A549 (cell line): ENCODE data around the gene PAPSS2. TPM values are rescaled to one million over a fixed set of nuclear protein-coding genes. Genes with fewer than 3 reads are reported as not detected.

Experiments
- ATAC-seq, 2 experiments: fragments of 200-7000 bp in 1 of 2; fragments of >200 bp in 1 of 2; cut with Nextera tagmentation in 1 of 2; cut with Tn5 transposase in 1 of 2; 3 replicates each; pipeline versions ENCODE4 v1.8.0 to v1.9.1; 2018 to 2020; ENCODE audit warnings: mild to moderate bottlenecking in 1 of 2, moderate library complexity in 1 of 2
- CTCF ChIA-PET: fragments of 300-600 bp; sonication (Branson Sonifier 250); formaldehyde crosslinking; extraction: SDS; loops from one replicate; lab custom pipeline; 2021; ENCODE audit warnings: antibody characterized with exemption, inconsistent platforms; lab: Yijun Ruan, JAX
- POLR2A ChIA-PET: fragments of 350-600 bp; formaldehyde crosslinking; extraction: SDS; loops from one replicate; lab custom pipeline; 2021; ENCODE audit warnings: antibody characterized with exemption, inconsistent platforms; lab: Yijun Ruan, JAX
- DNase-seq, 2 experiments: peaks; one replicate each; pipeline versions ENCODE4 v3.0.0 to v3.0.0-alpha.2; 2011 to 2016; ENCODE audit warnings: low read depth in 1 of 2, low spot score in 1 of 2
- FAIRE-seq: peaks from 2 replicates; lab custom pipeline; 2011; peaks lifted over from hg19 to GRCh38; lab: Jason Lieb, UNC
- H3K27ac ChIP-seq, 2 experiments: fragments of >200 bp; sonication (Bioruptor Twin); formaldehyde crosslinking; 3 replicates each; pipeline ENCODE4 v1.5.1; 2016 to 2017
- H3K4me1 ChIP-seq: fragments of >200 bp; sonication (Bioruptor Twin); formaldehyde crosslinking; 3 replicates; pipeline ENCODE4 v1.6.1; 2016
- H3K4me2 ChIP-seq: fragments of >200 bp; sonication (Bioruptor Twin); formaldehyde crosslinking; 3 replicates; pipeline ENCODE4 v1.6.1; 2016
- H3K4me3 ChIP-seq: fragments of >200 bp; sonication (Bioruptor Twin); formaldehyde crosslinking; 3 replicates; pipeline ENCODE4 v1.5.1; 2016
- H3K9me3 ChIP-seq: fragments of >200 bp; sonication (Bioruptor Twin); formaldehyde crosslinking; 3 replicates; pipeline ENCODE4 v1.6.1; 2016
- BCL3 ChIP-seq: fragments of >200 bp; sonication (Bioruptor Twin); formaldehyde crosslinking; IDR thresholded peaks from 3 replicates; pipeline ENCODE4 v1.6.1; 2016
- CBX8 ChIP-seq: fragments of 200-600 bp; sonication (generic); IDR thresholded peaks from 2 replicates; pipeline ENCODE4 v1.6.1; 2016
- CEBPB ChIP-seq, 2 experiments: fragments of >200 bp in 1 of 2; sonication (Bioruptor Twin) in 1 of 2; formaldehyde crosslinking in 1 of 2; IDR thresholded peaks; 2 replicates each; pipeline ENCODE4 v1.6.1; 2012 to 2016
- CHD2 ChIP-seq: fragments of 150-350 bp; IDR thresholded peaks from 2 replicates; pipeline ENCODE4 v1.6.1; 2014; ENCODE audit warnings: low read length; ENCODE audit not compliant: partially characterized antibody
- EHMT2 ChIP-seq: fragments of 200-600 bp; sonication (generic); IDR thresholded peaks from 2 replicates; pipeline ENCODE4 v1.6.1; 2016; ENCODE audit warnings: antibody characterized with exemption, low read depth, mild to moderate bottlenecking, moderate library complexity
- FOXS1 ChIP-seq: fragments of 250-450 bp; sonication (Bioruptor Pico); IDR thresholded peaks from 2 replicates; pipeline ENCODE4 v1.5.0; 2020; ENCODE audit warnings: mild to moderate bottlenecking, moderate library complexity
- HDAC2 ChIP-seq: fragments of 200-600 bp; sonication (generic); IDR thresholded peaks from 2 replicates; pipeline ENCODE4 v1.6.1; 2016
- HOXA7 ChIP-seq: fragments of 250-450 bp; sonication (Bioruptor Pico); IDR thresholded peaks from 2 replicates; pipeline ENCODE4 v1.5.0; 2020; ENCODE audit warnings: mild to moderate bottlenecking, moderate library complexity
- JUN ChIP-seq, 2 experiments: fragments of >200 bp; sonication (Bioruptor Twin); formaldehyde crosslinking; IDR thresholded peaks; 2 replicates in 1 of 2; 3 replicates in 1 of 2; pipeline ENCODE4 v1.6.1; 2016 to 2017
- KDM1A ChIP-seq: fragments of 200-600 bp; sonication (generic); IDR thresholded peaks from 2 replicates; pipeline ENCODE4 v1.6.1; 2016; ENCODE audit warnings: low read depth, mild to moderate bottlenecking
- MAFK ChIP-seq: fragments of 450-650 bp; IDR thresholded peaks from 2 replicates; pipeline ENCODE4 v1.6.1; 2014; ENCODE audit not compliant: partially characterized antibody
- SREBF2 ChIP-seq: fragments of 450-650 bp; IDR thresholded peaks from 2 replicates; pipeline ENCODE4 v1.6.1; 2014; ENCODE audit warnings: mild to moderate bottlenecking, moderate library complexity
- TP53 ChIP-seq: fragments of 250-450 bp; sonication (Bioruptor Pico); IDR thresholded peaks from 2 replicates; pipeline ENCODE4 v1.5.0; 2021; ENCODE audit warnings: mild to moderate bottlenecking, moderate library complexity
- ZFP36 ChIP-seq: fragments of 450-650 bp; IDR thresholded peaks from 2 replicates; pipeline ENCODE4 v1.6.1; 2014; ENCODE audit warnings: borderline replicate concordance; ENCODE audit not compliant: partially characterized antibody
- ZNF302 ChIP-seq: fragments of 250-450 bp; sonication (Bioruptor Pico); IDR thresholded peaks from 2 replicates; pipeline ENCODE4 v1.9.0; 2021; ENCODE audit warnings: inconsistent platforms, mild to moderate bottlenecking, moderate library complexity
- WGBS: methylation state at CpG from one replicate; pipeline ENCODE4 v1.1.6; 2017; ENCODE audit errors: missing lambda C conversion rate; 5-methylcytosine and 5-hydroxymethylcytosine counted together
- polyA plus RNA-seq, 4 experiments: library from polyadenylated mRNA; depleted of rRNA in 3 of 4; stranded (reverse); fragments of >200 nt; fragmentation: RNase III in 1 of 4; extraction: RNeasy Plus Mini Kit Qiagen cat#74134 plus additional on column Dnase treatment in 1 of 4; gene quantifications; 2 replicates in 3 of 4; 3 replicates in 1 of 4; pipeline ENCODE4 v1.2.3, GENCODE V29; 2011 to 2017
- TF ChIP-seq, protein P1 (sequence below): fragments of 250-450 bp; sonication (Bioruptor Pico); IDR thresholded peaks from 2 replicates; pipeline ENCODE4 v1.5.0; 2021; ENCODE audit warnings: mild to moderate bottlenecking, moderate library complexity, borderline replicate concordance
- TF ChIP-seq, protein P2 (sequence below): IDR thresholded peaks from 2 replicates; pipeline ENCODE4 v1.6.1; 2012; ENCODE audit warnings: low read depth, borderline replicate concordance
- TF ChIP-seq, protein P3 (sequence below): fragments of 150-350 bp; IDR thresholded peaks from 2 replicates; pipeline ENCODE4 v1.6.1; 2014; ENCODE audit warnings: low read depth, mild to moderate bottlenecking, low read length
- TF ChIP-seq, protein P4 (sequence below): fragments of >200 bp; sonication (Bioruptor Twin); formaldehyde crosslinking; IDR thresholded peaks from 2 replicates; pipeline ENCODE4 v1.6.1; 2016

The PAPSS2 gene
- polyA plus RNA-seq, 2 of the 4 experiments (the other 2 are of a cell fraction), result 27.7 to 29.0 TPM

- TF ChIP-seq ZFP36 (no peak), ZNF302 (CRISPR knock-in tag) (no peak), JUN (IDR thresholded peaks at IDR 0.05) (no peak), BCL3 (no peak)
- TF ChIP-seq, protein P1, sequence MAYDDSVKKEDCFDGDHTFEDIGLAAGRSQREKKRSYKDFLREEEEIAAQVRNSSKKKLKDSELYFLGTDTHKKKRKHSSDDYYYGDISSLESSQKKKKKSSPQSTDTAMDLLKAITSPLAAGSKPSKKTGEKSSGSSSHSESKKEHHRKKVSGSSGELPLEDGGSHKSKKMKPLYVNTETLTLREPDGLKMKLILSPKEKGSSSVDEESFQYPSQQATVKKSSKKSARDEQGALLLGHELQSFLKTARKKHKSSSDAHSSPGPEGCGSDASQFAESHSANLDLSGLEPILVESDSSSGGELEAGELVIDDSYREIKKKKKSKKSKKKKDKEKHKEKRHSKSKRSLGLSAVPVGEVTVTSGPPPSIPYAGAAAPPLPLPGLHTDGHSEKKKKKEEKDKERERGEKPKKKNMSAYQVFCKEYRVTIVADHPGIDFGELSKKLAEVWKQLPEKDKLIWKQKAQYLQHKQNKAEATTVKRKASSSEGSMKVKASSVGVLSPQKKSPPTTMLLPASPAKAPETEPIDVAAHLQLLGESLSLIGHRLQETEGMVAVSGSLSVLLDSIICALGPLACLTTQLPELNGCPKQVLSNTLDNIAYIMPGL (CRISPR knock-in tag), result no peak
These were observed 17.9 kb downstream of the PAPSS2 start (continued) for GRCh38 chr10:87677595-87677994.

- no peak for FAIRE-seq
- TF ChIP-seq, protein P2, sequence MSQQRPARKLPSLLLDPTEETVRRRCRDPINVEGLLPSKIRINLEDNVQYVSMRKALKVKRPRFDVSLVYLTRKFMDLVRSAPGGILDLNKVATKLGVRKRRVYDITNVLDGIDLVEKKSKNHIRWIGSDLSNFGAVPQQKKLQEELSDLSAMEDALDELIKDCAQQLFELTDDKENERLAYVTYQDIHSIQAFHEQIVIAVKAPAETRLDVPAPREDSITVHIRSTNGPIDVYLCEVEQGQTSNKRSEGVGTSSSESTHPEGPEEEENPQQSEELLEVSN, result no peak
- no peak for TF ChIP-seq TP53 (CRISPR knock-in tag)
- no peak for TF ChIP-seq CEBPB (IDR thresholded peaks at IDR 0.05)
- TF ChIP-seq FOXS1, result no peak
- TF ChIP-seq ZNF302 (CRISPR knock-in tag), result no peak
- TF ChIP-seq, protein P3, sequence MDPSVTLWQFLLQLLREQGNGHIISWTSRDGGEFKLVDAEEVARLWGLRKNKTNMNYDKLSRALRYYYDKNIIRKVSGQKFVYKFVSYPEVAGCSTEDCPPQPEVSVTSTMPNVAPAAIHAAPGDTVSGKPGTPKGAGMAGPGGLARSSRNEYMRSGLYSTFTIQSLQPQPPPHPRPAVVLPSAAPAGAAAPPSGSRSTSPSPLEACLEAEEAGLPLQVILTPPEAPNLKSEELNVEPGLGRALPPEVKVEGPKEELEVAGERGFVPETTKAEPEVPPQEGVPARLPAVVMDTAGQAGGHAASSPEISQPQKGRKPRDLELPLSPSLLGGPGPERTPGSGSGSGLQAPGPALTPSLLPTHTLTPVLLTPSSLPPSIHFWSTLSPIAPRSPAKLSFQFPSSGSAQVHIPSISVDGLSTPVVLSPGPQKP, result no peak
- no peak for TF ChIP-seq HDAC2
- no peak for TF ChIP-seq CHD2
- TF ChIP-seq SREBF2, result no peak
- TF ChIP-seq, protein P4, sequence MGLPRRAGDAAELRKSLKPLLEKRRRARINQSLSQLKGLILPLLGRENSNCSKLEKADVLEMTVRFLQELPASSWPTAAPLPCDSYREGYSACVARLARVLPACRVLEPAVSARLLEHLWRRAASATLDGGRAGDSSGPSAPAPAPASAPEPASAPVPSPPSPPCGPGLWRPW, result no peak
- TF ChIP-seq EHMT2, result no peak
- no peak for TF ChIP-seq HOXA7 (CRISPR knock-in tag)
- TF ChIP-seq CBX8, result no peak
- no peak for TF ChIP-seq KDM1A
These were observed 18.6 kb downstream of the PAPSS2 start for GRCh38 chr10:87678302-87678701.

GRCh38 chr10:87683356-87683755 lies 23.7 kb downstream of the PAPSS2 start:
- Histone ChIP-seq H3K4me1 (peaks cover 14% of the 10 kb centered on the region), H3K27ac (no peak overlapping the region), H3K4me3 (no peak overlapping the region), H3K9me3 (no peaks in the 10 kb centered on the region), H3K4me2 (no peak overlapping the region)
- ChIA-PET POLR2A (no interaction called here), CTCF (interaction anchor here (1.6 to 3.4 kb wide), 3 partner anchors 14 to 52 kb away, joined by 4 to 10 read pairs (median 4); no protein-coding TSS in a partner anchor)
- DNase-seq (no peak), FAIRE-seq (no peak), ATAC-seq (no peak)
- TF ChIP-seq MAFK (peak; percentile 68), CEBPB (IDR thresholded peaks at IDR 0.05) (no peak)
- TF ChIP-seq, protein P3, result no peak
- WGBS, result 92% methylated on average over 4 of the region's 4 CpGs

More at GRCh38 chr10:87678302-87678701, 18.6 kb downstream of the PAPSS2 start:
- Histone ChIP-seq H3K4me1 (peaks cover 17% of the 10 kb centered on the region), H3K4me2 (no peak overlapping the region), H3K27ac (no peak overlapping the region), H3K9me3 (no peaks in the 10 kb centered on the region), H3K4me3 (no peak overlapping the region)
- POLR2A ChIA-PET, result no interaction called here
- no peak for DNase-seq
- 86% methylated on average over 2 of the region's 2 CpGs for whole genome bisulfite sequencing
- CTCF ChIA-PET, result no interaction called here
- no peak for ATAC-seq
